Activated CD4-positive, alpha-beta T cell treated with anti-CD3 and anti-CD28 coated beads for 36 hours (primary cell): ENCODE measurements around the gene UROS. TPM values are rescaled to one million over a fixed set of nuclear protein-coding genes. Genes with fewer than 3 reads are reported as not detected.

Source experiments
- ATAC-seq: fragments of 200-7000 bp; cut with Tn5 transposase; one replicate; pipeline ENCODE4 v1.10.0; 2021; ENCODE audit warnings: mild to moderate bottlenecking, moderate library complexity
- CTCF ChIA-PET: fragments of 350-600 bp; sonication (Branson Sonifier 250); formaldehyde crosslinking; loops from one replicate; lab custom pipeline; 2021; ENCODE audit warnings: antibody characterized with exemption; lab: Charles Lee
- POLR2A ChIA-PET: fragments of 350-600 bp; sonication (Branson Sonifier 250); formaldehyde crosslinking; loops from one replicate; lab custom pipeline; 2021; ENCODE audit warnings: antibody characterized with exemption, inconsistent platforms; lab: Charles Lee
- DNase-seq: peaks from one replicate; pipeline ENCODE4 v3.0.0-alpha.2; 2020
- H3K27ac Mint-ChIP-seq: one replicate; pipeline ENCODE4 v1.8.0; 2021; ENCODE audit warnings: mixed read lengths
- H3K27me3 Mint-ChIP-seq: one replicate; pipeline ENCODE4 v1.8.0; 2021; ENCODE audit warnings: mixed read lengths
- H3K36me3 Mint-ChIP-seq: one replicate; pipeline ENCODE4 v1.8.0; 2021; ENCODE audit warnings: low read depth, mixed read lengths
- H3K4me1 Mint-ChIP-seq: one replicate; pipeline ENCODE4 v1.8.0; 2021; ENCODE audit warnings: mixed read lengths
- H3K4me3 Mint-ChIP-seq: one replicate; pipeline ENCODE4 v1.8.0; 2021; ENCODE audit warnings: mild to moderate bottlenecking, moderate library complexity, mixed read lengths
- H3K9me3 Mint-ChIP-seq: one replicate; pipeline ENCODE4 v1.8.0; 2021; ENCODE audit warnings: low read depth, mixed read lengths
- intact Hi-C, 2 experiments: fragments of 100-400 bp; cut with DNase I in 1 of 2; cut with micrococcal nuclease in 1 of 2; formaldehyde crosslinking; loops; one replicate each; pipeline versions ENCODE4 v1.14.2 to v1.15.1; 2022 to 2024; cut with DNase I, micrococcal nuclease
- total RNA-seq, 2 experiments: library from RNA; stranded (reverse); gene quantifications; one replicate each; pipeline ENCODE4 v1.2.3, GENCODE V29; 2021

The UROS gene
- total RNA-seq, 2 experiments from 2014 or later: 37.3 to 39.6 TPM

- ChIA-PET POLR2A (no interaction called here), CTCF (no interaction called here)
- H3K9me3 Mint-ChIP-seq: no peaks in the 10 kb centered on the region
- ATAC-seq (no peak), DNase-seq (no peak)
- no peaks in the 10 kb centered on the region for H3K27me3 Mint-ChIP-seq
- H3K4me3 Mint-ChIP-seq: no peak overlapping the region
- intact Hi-C loops: no loop called here
- H3K4me1 Mint-ChIP-seq: no peaks in the 10 kb centered on the region
- peaks cover 5% of the 10 kb centered on the region for H3K36me3 Mint-ChIP-seq
- H3K27ac Mint-ChIP-seq: no peak overlapping the region
These were observed 50.2 kb downstream of the UROS start for GRCh38 chr10:125772864-125773180.

- DNase-seq (no peak), ATAC-seq (no peak)
- intact Hi-C loops: no loop called here
- Mint-ChIP-seq H3K4me3 (no peak overlapping the region), H3K36me3 (peaks cover 5% of the 10 kb centered on the region), H3K27ac (no peak overlapping the region), H3K9me3 (no peaks in the 10 kb centered on the region), H3K27me3 (no peaks in the 10 kb centered on the region), H3K4me1 (no peaks in the 10 kb centered on the region)
- ChIA-PET CTCF (no interaction called here), POLR2A (no interaction called here)
These were observed 50.8 kb downstream of the UROS start for GRCh38 chr10:125772112-125772863.

GRCh38 chr10:125770844-125771243, 52.2 kb downstream of the UROS start:
- Mint-ChIP-seq H3K27ac (no peak overlapping the region), H3K9me3 (no peaks in the 10 kb centered on the region), H3K4me3 (no peak overlapping the region), H3K4me1 (no peaks in the 10 kb centered on the region), H3K36me3 (peaks cover 13% of the 10 kb centered on the region), H3K27me3 (no peaks in the 10 kb centered on the region)
- ATAC-seq (no peak), DNase-seq (no peak)
- intact Hi-C loops: no loop called here
- CTCF ChIA-PET: no interaction called here
- POLR2A ChIA-PET: no interaction called here

- intact Hi-C loops: no loop called here
- ChIA-PET CTCF (no interaction called here), POLR2A (no interaction called here)
- no peak overlapping the region for H3K27ac Mint-ChIP-seq
- ATAC-seq: no peak
- DNase-seq: no peak
- H3K4me1 Mint-ChIP-seq: no peaks in the 10 kb centered on the region
- peaks cover 27% of the 10 kb centered on the region for H3K36me3 Mint-ChIP-seq
- no peaks in the 10 kb centered on the region for H3K27me3 Mint-ChIP-seq
- no peaks in the 10 kb centered on the region for H3K9me3 Mint-ChIP-seq
- H3K4me3 Mint-ChIP-seq: no peak overlapping the region
These were observed 53.9 kb downstream of the UROS start for GRCh38 chr10:125769175-125769574.

- ChIA-PET POLR2A (no interaction called here), CTCF (no interaction called here)
- Mint-ChIP-seq H3K27ac (no peak overlapping the region), H3K27me3 (no peaks in the 10 kb centered on the region), H3K36me3 (peaks cover 33% of the 10 kb centered on the region), H3K4me1 (no peaks in the 10 kb centered on the region), H3K4me3 (no peak overlapping the region), H3K9me3 (no peaks in the 10 kb centered on the region)
- DNase-seq: no peak
- intact Hi-C loops: no loop called here
- ATAC-seq: no peak
These were observed 54.7 kb downstream of the UROS start for GRCh38 chr10:125768219-125768855.

GRCh38 chr10:125766511-125766910, 56.5 kb downstream of the UROS start:
- H3K4me3 Mint-ChIP-seq: no peak overlapping the region
- intact Hi-C loops: no loop called here
- no peaks in the 10 kb centered on the region for H3K9me3 Mint-ChIP-seq
- H3K4me1 Mint-ChIP-seq: no peaks in the 10 kb centered on the region
- peaks cover 42% of the 10 kb centered on the region for H3K36me3 Mint-ChIP-seq
- no peaks in the 10 kb centered on the region for H3K27me3 Mint-ChIP-seq
- DNase-seq (no peak), ATAC-seq (no peak)
- ChIA-PET CTCF (no interaction called here), POLR2A (no interaction called here)
- no peak overlapping the region for H3K27ac Mint-ChIP-seq

GRCh38 chr10:125765835-125766234, 57.2 kb downstream of the UROS start:
- DNase-seq: no peak
- intact Hi-C loops: no loop called here
- Mint-ChIP-seq H3K4me3 (no peak overlapping the region), H3K27me3 (no peaks in the 10 kb centered on the region), H3K9me3 (no peaks in the 10 kb centered on the region), H3K27ac (no peak overlapping the region), H3K4me1 (no peaks in the 10 kb centered on the region), H3K36me3 (peaks cover 46% of the 10 kb centered on the region)
- ATAC-seq: no peak
- CTCF ChIA-PET: interaction anchor here (0.5 to 0.7 kb wide), 2 partner anchors 95 to 983 kb away, joined by 3 read pairs; no protein-coding TSS in a partner anchor
- POLR2A ChIA-PET: no interaction called here

- no peaks in the 10 kb centered on the region for H3K27me3 Mint-ChIP-seq
- H3K36me3 Mint-ChIP-seq: peaks cover 60% of the 10 kb centered on the region
- DNase-seq (no peak), ATAC-seq (no peak)
- intact Hi-C loops: no loop called here
- no peak overlapping the region for H3K4me3 Mint-ChIP-seq
- no peaks in the 10 kb centered on the region for H3K4me1 Mint-ChIP-seq
- no peaks in the 10 kb centered on the region for H3K9me3 Mint-ChIP-seq
- no peak overlapping the region for H3K27ac Mint-ChIP-seq
- CTCF ChIA-PET: interaction anchor here (0.6 kb wide), 1 partner anchor 1146 kb away, joined by 3 read pairs; no protein-coding TSS in a partner anchor
- POLR2A ChIA-PET: no interaction called here
These were observed 60.1 kb downstream of the UROS start for GRCh38 chr10:125762692-125763648.

- DNase-seq (no peak), ATAC-seq (no peak)
- H3K4me1 Mint-ChIP-seq: no peaks in the 10 kb centered on the region
- POLR2A ChIA-PET: no interaction called here
- peaks cover 65% of the 10 kb centered on the region for H3K36me3 Mint-ChIP-seq
- no peak overlapping the region for H3K27ac Mint-ChIP-seq
- intact Hi-C loops: no loop called here
- H3K27me3 Mint-ChIP-seq: no peaks in the 10 kb centered on the region
- no peak overlapping the region for H3K4me3 Mint-ChIP-seq
- CTCF ChIA-PET: no interaction called here
- H3K9me3 Mint-ChIP-seq: no peaks in the 10 kb centered on the region
These were observed 61.1 kb downstream of the UROS start for GRCh38 chr10:125761961-125762360.

GRCh38 chr10:125757742-125758141, 65.3 kb downstream of the UROS start:
- Mint-ChIP-seq H3K9me3 (no peaks in the 10 kb centered on the region), H3K27me3 (no peaks in the 10 kb centered on the region), H3K27ac (no peak overlapping the region), H3K4me3 (no peak overlapping the region), H3K4me1 (peaks cover 4% of the 10 kb centered on the region), H3K36me3 (peaks cover 58% of the 10 kb centered on the region)
- DNase-seq: no peak
- ChIA-PET CTCF (no interaction called here), POLR2A (no interaction called here)
- intact Hi-C loops: no loop called here
- ATAC-seq: no peak

- ChIA-PET POLR2A (no interaction called here), CTCF (no interaction called here)
- no peak overlapping the region for H3K27ac Mint-ChIP-seq
These were observed 66.1 kb downstream of the UROS start for GRCh38 chr10:125756853-125757487.

More at GRCh38 chr10:125756853-125757487, 66.1 kb downstream of the UROS start:
- DNase-seq (no peak), ATAC-seq (no peak)
- Mint-ChIP-seq H3K27me3 (no peaks in the 10 kb centered on the region), H3K4me3 (no peak overlapping the region), H3K4me1 (peaks cover 4% of the 10 kb centered on the region), H3K9me3 (no peaks in the 10 kb centered on the region), H3K36me3 (peaks cover 58% of the 10 kb centered on the region)
- intact Hi-C loops: no loop called here
